ENCODE measurements around the gene TIPARP.

The TIPARP gene

GRCh38 chr3:156642750-156643728 is 31.4 kb upstream of the TIPARP start:
- no peaks in the 10 kb centered on the region; the same call in 1 of the 2 replicates for H3K27me3 ChIP-seq (ENCODE audit: insufficient read depth, low read length)
- no peak overlapping the region for H2AFZ ChIP-seq (ENCODE audit: low read length)
- TF ChIP-seq, protein P1, sequence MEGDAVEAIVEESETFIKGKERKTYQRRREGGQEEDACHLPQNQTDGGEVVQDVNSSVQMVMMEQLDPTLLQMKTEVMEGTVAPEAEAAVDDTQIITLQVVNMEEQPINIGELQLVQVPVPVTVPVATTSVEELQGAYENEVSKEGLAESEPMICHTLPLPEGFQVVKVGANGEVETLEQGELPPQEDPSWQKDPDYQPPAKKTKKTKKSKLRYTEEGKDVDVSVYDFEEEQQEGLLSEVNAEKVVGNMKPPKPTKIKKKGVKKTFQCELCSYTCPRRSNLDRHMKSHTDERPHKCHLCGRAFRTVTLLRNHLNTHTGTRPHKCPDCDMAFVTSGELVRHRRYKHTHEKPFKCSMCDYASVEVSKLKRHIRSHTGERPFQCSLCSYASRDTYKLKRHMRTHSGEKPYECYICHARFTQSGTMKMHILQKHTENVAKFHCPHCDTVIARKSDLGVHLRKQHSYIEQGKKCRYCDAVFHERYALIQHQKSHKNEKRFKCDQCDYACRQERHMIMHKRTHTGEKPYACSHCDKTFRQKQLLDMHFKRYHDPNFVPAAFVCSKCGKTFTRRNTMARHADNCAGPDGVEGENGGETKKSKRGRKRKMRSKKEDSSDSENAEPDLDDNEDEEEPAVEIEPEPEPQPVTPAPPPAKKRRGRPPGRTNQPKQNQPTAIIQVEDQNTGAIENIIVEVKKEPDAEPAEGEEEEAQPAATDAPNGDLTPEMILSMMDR (IDR thresholded peaks at IDR 0.05; ENCODE audit: low read length): no peak
- TF ChIP-seq EZH2 (IDR thresholded peaks at IDR 0.05; ENCODE audit: borderline replicate concordance, low read length): no peak
- no peak overlapping the region for H3K27ac ChIP-seq (ENCODE audit: low read depth, low read length, poor library complexity, severe bottlenecking)
- no peaks in the 10 kb centered on the region for H3K79me2 ChIP-seq (ENCODE audit: insufficient read depth, low read length)
- H4K20me1 ChIP-seq (ENCODE audit: insufficient read depth, low read length): no peaks in the 10 kb centered on the region
- H3K9me2 ChIP-seq (ENCODE audit: low read depth, low read length): no peaks in the 10 kb centered on the region
- no peaks in the 10 kb centered on the region for H3K36me3 ChIP-seq (ENCODE audit: insufficient read depth, low read length)
- H3K4me2 ChIP-seq (ENCODE audit: low read length): no peak overlapping the region
- no peaks in the 10 kb centered on the region for H3F3A ChIP-seq (ENCODE audit: insufficient read depth, low read length)
- no peaks in the 10 kb centered on the region for H3K4me1 ChIP-seq (ENCODE audit: insufficient read depth, low read length, severe bottlenecking)
- no peak overlapping the region for H3K4me3 ChIP-seq (ENCODE audit: low read depth, low read length, poor library complexity, severe bottlenecking)
- H3K9ac ChIP-seq (ENCODE audit: low read length): no peak overlapping the region
- no peaks in the 10 kb centered on the region; the same call in 1 of the 2 replicates for H3K9me3 ChIP-seq (ENCODE audit: low read length)

- H3K4me1 ChIP-seq (ENCODE audit: insufficient read depth, low read length, severe bottlenecking): no peaks in the 10 kb centered on the region
- no peak overlapping the region for H2AFZ ChIP-seq (ENCODE audit: low read length)
- no peaks in the 10 kb centered on the region for H3K79me2 ChIP-seq (ENCODE audit: insufficient read depth, low read length)
- H3K27me3 ChIP-seq (ENCODE audit: insufficient read depth, low read length): no peaks in the 10 kb centered on the region; the same call in 1 of the 2 replicates
- H4K20me1 ChIP-seq (ENCODE audit: insufficient read depth, low read length): no peaks in the 10 kb centered on the region
- no peak overlapping the region for H3K9ac ChIP-seq (ENCODE audit: low read length)
- TF ChIP-seq EZH2 (IDR thresholded peaks at IDR 0.05; ENCODE audit: borderline replicate concordance, low read length): no peak
- TF ChIP-seq, protein P1 (IDR thresholded peaks at IDR 0.05; ENCODE audit: low read length): no peak
- no peaks in the 10 kb centered on the region; the same call in 1 of the 2 replicates for H3K9me3 ChIP-seq (ENCODE audit: low read length)
- no peaks in the 10 kb centered on the region for H3K36me3 ChIP-seq (ENCODE audit: insufficient read depth, low read length)
- H3F3A ChIP-seq (ENCODE audit: insufficient read depth, low read length): no peaks in the 10 kb centered on the region
- H3K4me2 ChIP-seq (ENCODE audit: low read length): no peak overlapping the region
- no peaks in the 10 kb centered on the region for H3K9me2 ChIP-seq (ENCODE audit: low read depth, low read length)
- no peak overlapping the region for H3K27ac ChIP-seq (ENCODE audit: low read depth, low read length, poor library complexity, severe bottlenecking)
- H3K4me3 ChIP-seq (ENCODE audit: low read depth, low read length, poor library complexity, severe bottlenecking): no peak overlapping the region
Observed at GRCh38 chr3:156643729-156644389, 30.5 kb upstream of the TIPARP start.

DNA sequence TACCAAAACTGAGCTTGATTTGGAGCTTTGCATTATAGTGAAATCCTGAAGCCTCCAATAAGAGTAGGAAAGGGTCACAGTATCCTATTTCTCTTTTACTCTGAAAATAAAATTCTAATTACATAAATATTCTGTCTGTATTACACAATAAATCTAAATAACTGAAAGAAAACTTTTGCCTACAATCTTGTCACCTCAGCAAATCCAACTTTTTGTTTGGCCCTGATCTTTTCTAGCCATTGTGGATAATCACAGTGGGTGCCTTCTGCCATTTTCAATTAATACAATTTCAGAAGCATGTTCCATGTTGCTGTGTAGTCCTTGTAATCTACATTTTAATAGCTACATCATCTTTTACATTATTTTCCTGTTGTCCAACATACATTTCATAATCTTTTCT is 29.4 kb upstream of the TIPARP start:
- H3K27ac ChIP-seq (ENCODE audit: low read depth, low read length, poor library complexity, severe bottlenecking): no peak overlapping the region
- H2AFZ ChIP-seq (ENCODE audit: low read length): no peak overlapping the region
- no peaks in the 10 kb centered on the region for H3K4me1 ChIP-seq (ENCODE audit: insufficient read depth, low read length, severe bottlenecking)

More for the DNA sequence above, 29.4 kb upstream of the TIPARP start:
- no peak for TF ChIP-seq EZH2 (IDR thresholded peaks at IDR 0.05; ENCODE audit: borderline replicate concordance, low read length)
- TF ChIP-seq, protein P1 (IDR thresholded peaks at IDR 0.05; ENCODE audit: low read length): no peak
- Histone ChIP-seq H3K36me3 (ENCODE audit: insufficient read depth, low read length) (no peaks in the 10 kb centered on the region), H3K9me2 (ENCODE audit: low read depth, low read length) (no peaks in the 10 kb centered on the region), H3K4me3 (ENCODE audit: low read depth, low read length, poor library complexity, severe bottlenecking) (no peak overlapping the region), H3K4me2 (ENCODE audit: low read length) (no peak overlapping the region), H3K27me3 (ENCODE audit: insufficient read depth, low read length) (no peaks in the 10 kb centered on the region), H3F3A (ENCODE audit: insufficient read depth, low read length) (no peaks in the 10 kb centered on the region), H3K9ac (ENCODE audit: low read length) (no peak overlapping the region), H3K79me2 (ENCODE audit: insufficient read depth, low read length) (no peaks in the 10 kb centered on the region), H3K9me3 (ENCODE audit: low read length) (no peaks in the 10 kb centered on the region; the same call in 1 of the 2 replicates), H4K20me1 (ENCODE audit: insufficient read depth, low read length) (no peaks in the 10 kb centered on the region)

Data from OCI-LY1 (cell line).